ENCODE data around the gene FAM13A.

FAM13A gene

GRCh38 chr4:88705223-88705622, 351.8 kb downstream of the FAM13A start:
- DNase-seq: no peak

- no peak for DNase-seq
Observed at GRCh38 chr4:88702782-88703181, 354.2 kb downstream of the FAM13A start.

DNA sequence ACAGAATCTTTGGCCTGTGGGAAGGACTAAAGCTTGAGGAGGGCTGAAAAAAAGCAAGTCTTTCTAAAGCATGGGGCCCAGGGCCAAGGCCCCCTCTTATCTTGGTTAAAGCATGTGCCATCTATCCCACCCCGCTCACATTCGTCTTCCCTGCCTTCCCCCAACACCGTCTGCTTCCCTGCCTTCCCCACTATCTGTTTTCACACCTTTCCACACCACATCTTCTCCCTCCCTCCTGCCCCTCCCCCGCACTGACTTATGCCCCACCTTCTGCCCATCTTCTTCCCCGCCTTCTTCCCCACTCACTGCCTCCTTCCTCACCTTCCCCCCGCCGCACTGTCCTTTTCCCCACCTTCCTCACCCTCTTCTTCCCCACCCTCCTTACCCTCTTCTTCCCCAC, 358.5 kb downstream of the FAM13A start:
- DNase-seq: no peak

- DNase-seq: peak; percentile 63
Observed at GRCh38 chr4:88697588-88698329, 359.2 kb downstream of the FAM13A start, which contains the start of gene NAP1L5. NAP1L5 (minus strand) TSS chr4:88697829; CDS start chr4:88697754, 75 bp downstream.

DNA sequence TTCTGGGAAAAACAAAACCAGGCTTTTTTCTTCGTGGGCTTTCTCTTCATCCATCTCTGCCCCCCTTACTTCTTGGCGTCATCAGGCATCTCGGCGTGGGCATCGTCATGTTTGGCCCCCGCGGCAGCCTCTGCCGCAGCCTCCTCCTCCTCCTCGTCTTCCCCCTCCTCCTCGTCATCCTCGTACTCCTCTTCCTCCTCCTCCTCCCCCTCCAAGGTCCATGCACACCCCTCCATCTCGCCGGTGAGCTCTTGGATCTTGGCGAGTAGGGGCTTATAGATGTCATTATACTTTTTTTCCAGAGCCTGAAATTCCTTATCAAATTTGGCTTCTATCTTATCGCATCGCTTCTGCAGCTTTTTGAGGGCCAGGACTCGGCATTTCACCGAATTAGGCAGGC, 359.8 kb downstream of the FAM13A start:
- DNase-seq: peak; percentile 2

DNA sequence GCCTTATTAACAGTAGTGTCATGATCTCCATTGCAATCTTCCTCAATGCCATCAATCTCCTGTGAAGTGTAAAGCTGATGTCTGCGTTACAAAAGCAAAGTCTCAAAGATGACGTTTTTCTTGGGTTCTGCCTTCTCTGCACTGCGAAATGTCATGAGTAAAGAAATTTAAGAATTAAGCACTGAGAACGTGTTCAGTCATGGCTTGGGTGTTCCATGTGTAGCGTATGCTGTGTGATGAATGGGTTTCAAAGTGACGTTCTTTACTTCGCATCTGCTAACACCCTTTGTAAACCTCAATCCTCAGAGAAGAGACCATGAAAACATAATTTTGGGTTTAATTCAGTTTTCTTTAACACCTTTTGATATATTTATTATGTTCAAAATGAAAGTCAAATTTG, 360.4 kb downstream of the FAM13A start:
- DNase-seq: no peak

DNA sequence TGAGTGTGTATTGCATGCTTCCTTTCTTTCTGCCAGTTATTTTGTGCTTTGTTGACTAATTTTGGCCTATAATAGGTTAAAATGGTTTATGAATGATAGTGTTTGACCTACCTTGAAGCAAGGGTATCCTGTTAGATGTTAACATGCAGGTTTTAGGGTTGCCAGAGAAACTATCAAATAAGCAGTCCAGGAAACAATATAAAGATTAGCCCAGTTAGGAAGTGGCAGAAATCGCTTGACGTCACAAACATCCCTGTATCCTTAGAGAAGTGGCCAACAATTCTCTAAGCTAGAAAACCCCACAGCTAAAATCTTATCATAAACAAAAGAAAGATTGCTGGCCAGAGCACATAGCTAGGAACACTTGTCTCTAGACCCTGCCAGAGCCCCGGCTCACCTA, 363.2 kb downstream of the FAM13A start:
- no peak for DNase-seq

GRCh38 chr4:88690355-88690754, 366.6 kb downstream of the FAM13A start:
- peak; percentile 36 for DNase-seq

- no peak for DNase-seq
Observed at GRCh38 chr4:88681209-88681608, 375.8 kb downstream of the FAM13A start.

Data from HCEC 1CT (cell line).